Left colon (tissue), 2 donors: ENCODE results near the gene HOXD12. TPM values are rescaled to one million over a fixed set of nuclear protein-coding genes. Genes with fewer than 3 reads are reported as not detected.

ENCODE experiments used
- ATAC-seq: fragments of 200-7000 bp; cut with Tn5 transposase; one replicate; pipeline ENCODE4 v1.9.1; 2020; ENCODE audit warnings: mild to moderate bottlenecking, moderate library complexity
- DNase-seq, 2 donors: peaks; one replicate each; pipeline ENCODE4 v3.0.0-alpha.2; 2020
- intact Hi-C, 2 donors: fragments of 100-400 bp; cut with DNase I in 1 of 2; cut with micrococcal nuclease in 1 of 2; formaldehyde crosslinking; loops; one replicate each; pipeline versions ENCODE4 v1.11.2 to v1.14.0; 2022; cut with DNase I, micrococcal nuclease
- total RNA-seq, 2 donors: library from RNA; stranded (reverse); fragmentation: NEBNext Ultra II Directional; extraction: Animal tissue kit (Norgen Biotek cat#: 25700); gene quantifications; one replicate each; pipeline ENCODE4 v1.2.1, GENCODE V29; 2021
- donor health status: DM: no; HTN: no; CAD: no.
- donor health status: DM: yes; HTN: yes; CAD: no.

The HOXD12 gene
- total RNA-seq, 2 donors from 2014 or later = not detected

- no peak for DNase-seq
- ATAC-seq = no peak
- intact Hi-C loops = loop anchor here in 1 of 2 donors (10.0 kb wide), 1 partner anchor 405 kb away; no protein-coding TSS in a partner anchor
Measured at GRCh38 chr2:176089843-176090395, 9.7 kb upstream of the HOXD12 start.

DNA sequence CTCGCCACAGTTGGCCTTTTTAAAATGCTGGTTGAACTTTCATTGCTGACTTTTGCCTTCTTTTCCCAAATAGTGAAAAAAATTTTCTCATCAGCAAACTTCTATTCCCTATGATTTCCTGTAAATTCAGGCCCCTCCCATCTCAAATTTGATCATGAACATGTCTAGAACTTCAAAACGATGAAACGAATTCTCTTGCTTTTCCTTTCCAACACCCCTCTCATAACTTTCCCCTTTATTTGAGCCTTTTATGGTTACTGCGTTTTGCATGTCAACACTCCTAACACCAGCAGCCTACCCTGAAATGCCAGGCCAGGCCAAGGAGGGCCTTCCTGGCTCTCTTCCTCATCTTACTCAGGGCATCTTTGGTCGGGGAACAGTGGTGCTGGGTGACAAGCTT is 8.7 kb upstream of the HOXD12 start:
- no peak for ATAC-seq
- intact Hi-C loops = loop anchor here in 1 of 2 donors (10.0 kb wide), 1 partner anchor 406 kb away; no protein-coding TSS in a partner anchor

DNA sequence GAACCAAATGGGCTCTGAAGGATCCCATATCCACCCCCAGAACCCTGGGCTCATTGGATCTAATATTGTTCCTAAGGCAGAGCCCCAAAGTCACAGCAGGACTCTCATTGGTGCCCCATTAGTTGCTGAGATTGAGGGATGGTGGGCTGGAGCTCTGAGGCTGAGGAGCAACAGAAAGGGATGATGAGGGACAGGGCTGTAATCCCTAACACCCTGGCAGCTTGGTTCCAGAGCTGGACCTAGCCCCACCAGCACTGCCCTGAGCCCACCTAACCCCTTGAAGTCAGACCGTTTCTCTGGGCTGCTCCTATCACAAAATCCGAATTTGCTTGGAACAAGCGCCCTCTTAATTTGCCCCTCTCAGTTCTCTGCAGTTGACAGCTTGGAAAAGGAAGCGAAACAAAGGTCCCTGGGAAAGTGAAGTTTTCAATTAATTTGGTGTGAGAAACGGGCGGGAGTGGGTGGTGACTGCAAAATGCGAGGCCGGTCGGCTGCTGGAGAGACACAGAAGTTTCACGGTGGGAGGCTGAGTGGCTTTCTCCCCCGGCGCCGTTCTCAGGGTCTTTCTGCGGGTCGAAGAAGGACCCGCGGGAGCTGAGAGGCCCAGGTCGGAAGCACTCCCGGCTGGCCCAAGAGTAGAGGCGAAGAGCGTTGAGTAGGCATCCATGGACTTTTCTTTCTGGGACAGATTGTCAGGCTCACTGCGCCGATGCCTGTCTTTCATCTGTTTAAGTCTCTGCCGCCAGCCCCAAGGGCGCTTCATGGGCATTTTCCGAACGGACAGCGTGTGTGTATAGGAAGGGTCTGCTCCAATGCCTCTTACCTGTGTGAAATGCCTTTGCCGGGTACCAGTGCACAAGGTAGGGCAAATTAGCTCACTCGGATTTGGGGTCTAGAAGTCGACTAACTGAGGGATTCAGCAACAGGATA is 8.0 kb upstream of the HOXD12 start:
- intact Hi-C loops = loop anchor here in 1 of 2 donors (10.0 kb wide), 1 partner anchor 407 kb away; no protein-coding TSS in a partner anchor
- DNase-seq = no peak
- no peak for ATAC-seq

More for the DNA sequence above, 8.7 kb upstream of the HOXD12 start:
- DNase-seq = no peak

GRCh38 chr2:176092270-176093144 is 7.1 kb upstream of the HOXD12 start, which contains the start of gene HOXD13:
Gene HOXD13, plus strand, starts transcription at chr2:176092721. Its CDS starts 170 bp downstream, at chr2:176092891.
- intact Hi-C loops = loop anchor here in 1 of 2 donors (10.0 kb wide), 1 partner anchor 408 kb away; no protein-coding TSS in a partner anchor
- peak; percentile 36 for ATAC-seq
- DNase-seq = peak in 1 of 2 donors; percentile 61

- ATAC-seq (peak; percentile 24), DNase-seq (no peak)
- intact Hi-C loops = loop anchor here in 1 of 2 donors (10.0 kb wide), 1 partner anchor 409 kb away; no protein-coding TSS in a partner anchor
Measured at GRCh38 chr2:176093145-176093897, 6.3 kb upstream of the HOXD12 start.

- no peak for DNase-seq
- intact Hi-C loops = loop anchor here in 1 of 2 donors (10.0 kb wide), 1 partner anchor 409 kb away; no protein-coding TSS in a partner anchor
- ATAC-seq = no peak
Measured at GRCh38 chr2:176093898-176094249, 5.7 kb upstream of the HOXD12 start.

DNA sequence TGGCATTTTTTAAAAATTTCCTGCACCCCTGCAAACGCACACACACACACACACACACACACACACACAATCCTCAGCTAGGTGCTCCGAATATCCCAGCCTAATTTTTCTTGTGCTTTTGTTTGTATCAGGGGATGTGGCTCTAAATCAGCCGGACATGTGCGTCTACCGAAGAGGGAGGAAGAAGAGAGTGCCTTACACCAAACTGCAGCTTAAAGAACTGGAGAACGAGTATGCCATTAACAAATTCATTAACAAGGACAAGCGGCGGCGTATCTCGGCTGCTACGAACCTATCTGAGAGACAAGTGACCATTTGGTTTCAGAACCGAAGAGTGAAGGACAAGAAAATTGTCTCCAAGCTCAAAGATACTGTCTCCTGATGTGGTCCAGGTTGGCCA is 5.2 kb upstream of the HOXD12 start:
- intact Hi-C loops = loop anchor here in 1 of 2 donors (10.0 kb wide), 1 partner anchor 410 kb away; no protein-coding TSS in a partner anchor
- no peak for ATAC-seq
- no peak for DNase-seq

DNA sequence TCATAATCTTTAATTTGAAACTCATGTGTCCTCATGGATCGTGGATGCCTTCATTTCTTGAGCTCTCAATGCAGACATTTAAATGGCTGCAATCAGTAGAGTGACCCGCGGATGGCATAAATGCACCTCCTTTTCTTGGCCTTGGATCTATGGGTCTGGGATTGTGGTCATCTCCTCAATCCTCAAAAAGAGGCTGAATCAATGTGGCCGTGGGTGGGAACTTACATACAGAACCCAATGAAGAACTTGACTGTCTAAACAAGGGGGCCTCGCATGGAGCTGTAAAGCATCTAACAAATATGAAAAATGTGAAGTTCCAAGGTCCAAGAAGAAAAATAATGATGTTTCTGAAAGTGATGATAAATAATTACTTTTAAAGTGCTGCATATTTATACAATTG is 4.2 kb upstream of the HOXD12 start:
- intact Hi-C loops = loop anchor here (5.0 to 10.0 kb wide), 3 partner anchors 403 to 728 kb away; no protein-coding TSS in a partner anchor
- ATAC-seq (no peak), DNase-seq (no peak)

- intact Hi-C loops = loop anchor here (5.0 to 10.0 kb wide), 3 partner anchors 404 to 729 kb away; no protein-coding TSS in a partner anchor
- peak; percentile 17 for ATAC-seq
- DNase-seq = no peak
Measured at GRCh38 chr2:176096243-176096985, 3.2 kb upstream of the HOXD12 start.

GRCh38 chr2:176096986-176097819 is 2.4 kb upstream of the HOXD12 start:
- peak; percentile 59 to 77 for DNase-seq
- ATAC-seq = peak; percentile 94
- intact Hi-C loops = loop anchor here (5.0 to 10.0 kb wide), 3 partner anchors 405 to 730 kb away; no protein-coding TSS in a partner anchor

GRCh38 chr2:176097820-176098365 is 1.7 kb upstream of the HOXD12 start:
- DNase-seq (no peak), ATAC-seq (no peak)
- intact Hi-C loops = loop anchor here (5.0 to 10.0 kb wide), 3 partner anchors 406 to 731 kb away; no protein-coding TSS in a partner anchor

DNA sequence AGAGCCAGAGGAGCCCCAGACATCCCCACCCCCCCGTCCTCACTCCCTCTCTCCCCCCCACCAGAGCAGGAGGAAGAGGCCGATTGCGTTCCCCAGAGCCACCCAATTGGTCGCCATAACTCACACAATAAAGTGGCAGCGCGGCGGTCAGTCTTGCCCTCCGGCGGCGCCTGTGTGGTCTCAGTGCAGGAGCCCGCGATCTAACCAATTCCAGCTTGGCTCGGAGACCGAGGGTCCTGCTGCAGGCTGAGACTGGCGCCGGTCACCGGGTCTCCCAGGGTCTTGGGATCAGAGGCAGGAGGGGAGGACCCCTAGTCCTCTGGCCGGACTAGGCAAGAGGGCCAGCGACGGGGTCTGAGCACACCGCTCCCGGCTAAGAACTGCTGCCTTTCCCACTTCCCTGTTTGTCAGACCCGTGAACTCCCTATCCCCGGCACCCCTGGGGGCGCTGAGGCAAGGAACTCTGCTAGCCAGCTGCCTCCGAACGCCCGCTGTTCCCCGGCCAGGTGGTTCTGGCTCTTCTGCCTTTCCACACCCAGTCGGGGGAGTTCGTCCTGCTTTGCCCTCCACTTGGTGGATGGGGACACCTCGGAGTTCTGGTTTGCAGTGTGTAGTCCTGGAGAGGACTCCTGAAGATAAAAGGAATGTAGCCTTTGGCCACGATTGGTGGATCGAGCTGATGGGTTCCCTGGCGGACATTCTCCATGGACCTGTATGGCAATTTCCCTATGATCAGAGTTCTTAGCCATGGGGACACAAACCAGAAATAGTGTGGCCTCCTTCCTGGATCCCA is 1.0 kb upstream of the HOXD12 start:
- ATAC-seq (peak; percentile 14), DNase-seq (no peak)
- intact Hi-C loops = loop anchor here (5.0 to 10.0 kb wide), 3 partner anchors 406 to 731 kb away; no protein-coding TSS in a partner anchor

GRCh38 chr2:176099159-176099727 is 352 bp upstream of the HOXD12 start:
- intact Hi-C loops = loop anchor here (5.0 to 10.0 kb wide), 3 partner anchors 407 to 732 kb away; no protein-coding TSS in a partner anchor
- no peak for ATAC-seq
- DNase-seq = no peak

- ATAC-seq = no peak
- DNase-seq = no peak
- intact Hi-C loops = no loop called here
Measured at GRCh38 chr2:176100547-176101140, 1.0 kb downstream of the HOXD12 start.
